NOMO-1 (cell line): ENCODE data around the gene CABP2.
"Not testable (repeated sequence)": the region's sequence is repeated elsewhere in the genome, so short reads cannot be mapped to it uniquely, and the experiment has no call there.

Experiments used
- DNase-seq, 2 experiments: peaks; one replicate each; lab custom pipeline; 2025; ENCODE audit not compliant: unreplicated experiment in 2 of 2; lab: John Stamatoyannopoulos, UW

CABP2 gene

DNA sequence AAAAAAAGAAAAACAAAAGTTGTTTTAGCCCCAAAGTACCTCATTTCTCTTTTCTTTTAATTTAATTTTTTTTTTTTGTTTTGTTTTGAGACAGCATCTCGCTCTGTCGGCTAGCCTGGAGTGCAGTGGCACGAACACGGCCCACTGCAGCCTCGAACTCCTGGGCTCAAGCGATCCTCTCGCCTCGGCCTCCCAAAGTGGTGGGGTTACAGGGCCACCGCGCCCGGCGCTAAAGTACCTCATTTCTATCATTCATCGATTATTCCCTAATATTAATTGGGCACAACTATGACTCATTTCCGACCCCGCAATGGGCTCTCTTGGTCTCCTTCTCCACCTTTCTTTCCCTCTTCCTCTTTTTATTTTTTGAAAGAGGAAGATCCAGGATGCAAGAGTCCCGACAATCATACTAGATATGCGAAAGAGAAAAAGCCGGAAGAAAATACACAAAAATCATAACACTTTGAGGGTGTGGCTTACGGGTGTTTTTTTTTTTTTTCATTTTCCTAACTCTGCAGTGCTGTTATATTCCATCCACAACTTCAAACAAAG is 40.9 kb downstream of the CABP2 start:
- peak; percentile 90 to 91 for DNase-seq

DNA sequence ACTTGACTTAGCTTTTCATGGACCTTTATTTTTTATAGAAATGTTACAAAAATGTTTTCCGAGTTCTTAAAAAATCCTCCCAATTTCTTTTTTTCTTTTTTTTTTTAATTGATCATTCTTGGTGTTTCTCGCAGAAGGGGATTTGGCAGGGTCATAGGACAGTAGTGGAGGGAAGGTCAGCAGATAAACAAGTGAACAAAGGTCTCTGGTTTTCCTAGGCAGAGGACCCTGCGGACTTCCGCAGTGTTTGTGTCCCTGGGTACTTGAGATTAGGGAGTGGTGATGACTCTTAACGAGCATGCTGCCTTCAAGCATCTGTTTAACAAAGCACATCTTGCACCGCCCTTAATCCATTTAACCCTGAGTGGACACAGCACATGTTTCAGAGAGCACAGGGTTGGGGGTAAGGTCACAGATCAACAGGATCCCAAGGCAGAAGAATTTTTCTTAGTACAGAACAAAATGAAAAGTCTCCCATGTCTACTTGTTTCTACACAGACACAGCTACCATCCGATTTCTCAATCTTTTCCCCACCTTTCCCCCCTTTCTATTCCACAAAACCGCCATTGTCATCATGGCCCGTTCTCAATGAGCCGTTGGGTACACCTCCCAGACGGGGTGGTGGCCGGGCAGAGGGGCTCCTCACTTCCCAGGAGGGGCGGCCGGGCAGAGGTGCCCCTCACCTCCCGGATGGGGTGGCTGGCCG is 45.7 kb downstream of the CABP2 start:
- not testable (repeated sequence) for DNase-seq

DNA sequence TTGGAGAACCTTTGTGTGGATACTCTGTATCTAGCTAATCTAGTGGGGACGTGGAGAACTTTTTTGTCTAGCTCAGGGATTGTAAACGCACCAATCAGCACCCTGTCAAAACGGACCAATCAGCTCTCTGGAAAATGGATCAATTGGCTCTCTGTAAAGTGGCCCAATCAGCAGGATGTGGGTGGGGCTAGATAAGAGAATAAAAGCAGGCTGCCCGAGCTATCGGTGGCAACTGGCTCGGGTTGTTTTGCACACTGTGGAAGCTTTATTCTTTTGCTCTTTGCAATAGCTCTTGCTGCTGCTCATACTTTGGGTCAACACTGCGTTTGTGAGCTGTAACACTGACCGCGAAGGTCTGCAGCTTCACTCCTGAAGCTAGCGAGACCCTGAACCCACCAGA is 46.6 kb downstream of the CABP2 start:
- DNase-seq: not testable (repeated sequence)

DNA sequence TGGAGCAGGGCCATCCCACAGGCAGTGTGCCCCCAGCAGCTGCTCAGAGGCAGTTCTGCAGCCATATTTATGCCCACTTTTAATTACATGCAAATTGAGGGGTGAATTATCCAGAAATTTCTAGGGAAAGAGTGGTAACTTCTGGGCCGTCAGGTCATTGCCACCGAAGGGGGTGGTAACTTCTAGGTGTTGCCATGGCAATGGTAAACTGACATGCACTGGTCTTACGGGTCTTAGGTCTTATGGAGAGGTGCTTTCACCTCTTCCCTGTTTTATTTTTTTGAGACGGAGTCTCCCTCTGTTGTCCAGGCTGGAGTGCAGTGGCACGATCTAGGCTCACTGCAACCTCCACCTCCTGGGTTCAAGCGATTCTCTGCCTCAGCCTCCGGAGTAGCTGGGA is 50.4 kb downstream of the CABP2 start:
- DNase-seq: no peak

DNA sequence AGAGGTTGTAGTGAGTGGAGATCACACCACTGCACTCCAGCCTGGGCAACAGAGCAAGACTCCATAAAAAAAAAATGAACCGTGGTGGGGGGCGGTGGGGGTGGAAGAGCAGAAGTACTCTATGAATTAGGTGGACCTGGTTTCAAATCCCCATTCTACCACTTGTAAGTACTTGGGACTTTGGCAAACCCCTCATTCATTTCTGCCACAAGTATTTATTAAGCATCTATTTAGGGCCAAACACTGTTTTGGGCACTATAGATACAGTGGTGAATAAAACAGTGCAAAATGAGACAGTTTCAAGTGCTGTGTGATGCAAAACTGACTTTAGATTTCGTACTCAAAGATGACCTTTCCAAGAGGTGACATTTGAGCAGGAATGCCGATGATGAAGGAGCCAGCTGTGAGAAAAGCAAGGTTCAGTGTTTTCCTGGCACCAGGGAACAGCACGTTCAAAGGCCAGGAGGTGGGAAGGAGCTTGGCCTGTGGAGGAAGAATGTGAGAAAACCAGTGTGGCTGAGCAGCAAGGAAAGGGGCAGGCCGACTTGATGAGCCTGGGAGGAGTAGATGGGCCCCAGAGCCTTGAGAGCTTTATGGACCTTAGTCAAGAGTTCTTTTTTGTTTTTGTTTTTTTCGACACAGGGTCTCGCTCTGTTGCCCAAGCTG is 52.8 kb downstream of the CABP2 start:
- no peak for DNase-seq

DNA sequence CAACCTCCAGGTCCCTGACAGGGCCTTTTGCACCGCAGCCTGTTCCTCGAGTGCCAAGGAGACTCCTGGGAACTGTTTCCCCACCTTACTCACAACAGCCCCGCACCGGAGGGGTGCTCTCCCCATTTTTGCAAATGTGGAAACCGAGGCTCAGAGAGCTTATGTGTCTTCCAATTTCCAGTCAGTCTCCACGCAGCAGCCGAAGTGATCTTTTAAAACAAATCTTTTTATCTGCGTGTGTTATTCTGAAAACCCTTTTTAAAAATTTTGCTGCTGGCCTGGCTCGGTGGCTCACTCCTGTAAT is 53.8 kb downstream of the CABP2 start:
- DNase-seq: no peak
